HPDE6-E6E7 (cell line): ENCODE data around the gene CLSTN2.

Experiments
- DNase-seq: peaks from one replicate; pipeline ENCODE4 v3.0.0; 2011; ENCODE audit warnings: missing footprints; ENCODE audit errors: extremely low spot score

Gene CLSTN2

GRCh38 chr3:140284372-140284771, 349.4 kb downstream of the CLSTN2 start:
- DNase-seq = no peak

DNA sequence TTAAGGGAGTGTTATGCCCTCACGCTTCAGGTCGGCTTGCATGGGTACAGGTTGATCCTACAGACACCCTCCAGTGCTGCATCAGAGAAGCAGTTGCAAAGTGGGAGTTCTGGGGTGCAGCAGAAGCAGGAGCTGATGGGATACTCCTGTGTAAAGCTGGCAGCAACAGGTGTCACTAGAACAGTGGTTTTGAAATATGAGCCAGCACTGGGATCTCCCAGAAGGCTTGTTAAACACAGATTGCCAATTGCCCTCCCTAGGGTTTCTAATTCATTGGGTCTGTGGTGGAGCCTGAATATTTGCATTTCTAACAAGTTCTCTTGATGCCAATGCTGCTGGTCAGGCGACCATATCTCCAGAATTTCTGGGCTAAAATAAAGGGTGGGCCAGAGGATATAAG, 350.4 kb downstream of the CLSTN2 start:
- no peak for DNase-seq

DNA sequence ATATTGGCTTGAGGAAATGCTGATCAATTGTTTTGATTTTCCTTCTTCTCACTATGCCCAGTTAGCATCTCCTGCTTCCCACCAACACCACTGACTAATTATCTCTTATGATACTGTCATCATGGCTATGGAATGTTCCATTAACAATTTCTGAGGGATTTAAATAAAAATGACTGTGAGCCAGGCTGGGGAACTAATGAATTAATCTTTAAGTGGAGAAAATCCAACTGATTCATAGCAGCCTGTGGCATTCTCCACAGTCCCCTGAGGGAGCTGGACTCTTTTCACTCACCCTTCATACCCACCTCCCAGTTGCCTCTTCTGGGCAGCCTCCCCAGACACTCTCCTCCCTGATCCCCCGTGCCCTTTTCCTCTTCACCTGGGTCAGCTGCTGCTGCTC, 353.6 kb downstream of the CLSTN2 start:
- DNase-seq = no peak

DNA sequence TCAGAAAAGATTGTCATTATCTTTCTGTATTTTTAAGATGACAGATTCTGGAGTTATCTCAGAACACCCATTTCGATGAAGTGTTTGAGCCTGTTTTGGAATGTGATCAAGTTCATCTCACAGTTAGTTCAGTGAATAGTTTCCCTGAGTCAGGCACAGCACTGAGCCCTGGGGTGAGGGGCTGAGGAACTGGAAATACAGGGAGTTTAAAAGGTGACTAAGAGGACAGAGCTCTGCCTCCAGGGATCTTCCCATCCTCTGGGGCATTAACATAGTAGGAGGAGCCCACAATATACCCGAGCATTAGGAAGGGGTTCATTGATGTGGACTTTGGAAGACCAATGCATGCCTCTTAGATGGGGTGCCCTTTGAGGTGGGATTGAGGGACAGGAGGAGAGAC, 355.1 kb downstream of the CLSTN2 start:
- DNase-seq = no peak

DNA sequence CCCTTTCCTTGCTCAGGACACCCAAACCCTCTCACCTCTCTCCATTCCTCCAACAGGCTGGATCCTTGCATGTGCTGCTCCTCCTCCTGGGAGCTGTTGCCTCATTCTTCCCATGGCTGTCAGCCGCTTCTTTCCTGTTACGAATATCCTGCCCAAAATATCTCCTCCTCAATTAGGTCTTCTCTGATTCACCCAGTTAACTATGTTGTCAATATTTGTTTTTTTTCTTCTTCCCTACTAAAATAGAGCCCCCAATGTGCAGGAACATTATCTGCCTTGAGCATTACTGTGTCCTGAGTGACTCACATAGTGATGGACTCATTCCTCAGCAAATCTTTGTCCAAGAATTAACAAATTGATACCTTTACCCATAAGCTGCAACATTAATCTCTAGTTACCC, 357.2 kb downstream of the CLSTN2 start:
- DNase-seq = no peak

DNA sequence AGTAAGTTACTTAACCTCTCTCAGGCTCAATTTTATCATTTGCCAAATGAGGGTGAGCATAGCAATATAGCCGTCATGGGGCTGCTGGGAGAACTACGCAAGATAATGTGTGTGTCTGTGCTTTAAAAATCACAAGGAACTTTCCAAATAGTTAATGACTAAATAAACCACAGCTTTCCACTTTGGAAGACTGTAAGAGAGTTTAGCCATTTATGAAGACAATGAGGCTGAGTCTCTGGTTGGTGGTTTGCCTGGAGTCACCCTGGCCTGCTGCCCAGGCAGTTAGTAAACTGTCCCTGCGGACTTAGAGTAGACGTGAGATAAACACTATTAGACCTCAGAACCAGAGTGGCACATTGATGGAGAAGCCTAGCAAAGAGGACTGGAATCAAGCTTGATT, 357.7 kb downstream of the CLSTN2 start:
- DNase-seq = no peak

- DNase-seq = no peak
These were observed 359.1 kb downstream of the CLSTN2 start for GRCh38 chr3:140294058-140294457.

DNA sequence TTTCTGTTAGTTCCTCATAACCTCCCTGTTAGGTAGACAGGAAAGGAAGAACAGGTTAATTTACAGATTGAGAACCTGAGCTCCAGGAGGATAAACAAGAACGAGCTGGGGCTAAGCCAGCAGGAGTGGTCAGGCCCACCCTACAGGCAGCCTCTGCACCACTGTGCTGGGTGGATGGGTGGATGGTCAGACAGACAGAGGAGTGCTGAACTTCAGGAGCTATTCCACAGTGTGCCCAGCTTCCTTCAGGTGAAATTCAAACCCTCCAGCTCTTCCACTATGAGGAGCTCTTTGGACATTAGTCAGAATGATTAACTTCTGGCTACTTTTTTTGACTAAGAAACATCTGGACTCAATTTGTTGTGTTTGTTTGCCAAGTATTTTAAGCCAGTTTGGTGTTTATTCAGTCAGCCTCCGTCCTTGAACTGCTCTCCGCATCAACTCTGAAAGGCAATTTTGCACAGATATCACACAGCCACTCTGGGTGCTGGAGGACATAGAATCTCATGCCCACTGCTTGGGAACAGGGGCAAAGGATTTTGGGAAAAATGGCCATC, 361.9 kb downstream of the CLSTN2 start:
- no peak for DNase-seq

DNA sequence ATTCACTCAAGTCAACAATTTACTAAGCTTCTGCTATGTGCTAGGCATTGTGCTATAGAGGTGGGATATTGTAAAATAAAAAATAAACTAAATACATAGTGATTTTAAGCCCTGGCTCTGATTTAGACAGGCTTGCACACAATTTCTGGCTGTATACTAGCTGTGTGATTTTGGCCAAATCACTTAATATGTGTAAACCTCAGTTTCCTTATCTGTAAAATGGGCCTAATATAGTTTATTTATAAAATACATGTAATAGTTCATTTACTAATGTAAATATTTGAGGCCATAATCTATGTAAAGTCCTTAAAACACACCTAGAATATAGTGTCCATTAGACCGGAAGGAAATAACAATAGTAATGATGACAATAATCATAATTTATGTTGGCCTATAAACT, 363.1 kb downstream of the CLSTN2 start:
- no peak for DNase-seq

DNA sequence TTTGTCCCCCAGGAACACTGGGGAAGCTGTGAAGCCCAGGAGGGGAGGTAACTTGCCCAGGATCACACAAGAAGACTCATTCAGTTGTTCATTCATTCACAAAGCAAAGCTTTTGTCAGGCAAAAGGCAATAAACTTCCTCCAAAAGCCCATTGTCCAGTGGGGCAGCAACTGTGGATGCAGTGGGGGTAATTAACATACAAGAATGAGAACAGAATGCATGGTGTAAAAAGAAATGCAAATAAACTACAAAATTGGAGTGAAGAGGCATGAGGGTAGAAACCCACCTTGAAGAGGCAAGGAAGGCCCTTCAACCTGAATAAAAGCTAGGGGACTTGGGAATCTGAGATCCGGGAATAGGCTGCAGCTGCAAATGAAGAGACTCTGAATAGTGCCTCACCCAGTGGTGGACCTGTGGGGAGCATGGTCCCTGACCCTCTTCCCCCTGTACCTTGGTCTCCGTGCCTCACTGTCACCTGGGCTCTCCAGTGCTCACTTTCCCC, 363.6 kb downstream of the CLSTN2 start:
- DNase-seq = no peak

DNA sequence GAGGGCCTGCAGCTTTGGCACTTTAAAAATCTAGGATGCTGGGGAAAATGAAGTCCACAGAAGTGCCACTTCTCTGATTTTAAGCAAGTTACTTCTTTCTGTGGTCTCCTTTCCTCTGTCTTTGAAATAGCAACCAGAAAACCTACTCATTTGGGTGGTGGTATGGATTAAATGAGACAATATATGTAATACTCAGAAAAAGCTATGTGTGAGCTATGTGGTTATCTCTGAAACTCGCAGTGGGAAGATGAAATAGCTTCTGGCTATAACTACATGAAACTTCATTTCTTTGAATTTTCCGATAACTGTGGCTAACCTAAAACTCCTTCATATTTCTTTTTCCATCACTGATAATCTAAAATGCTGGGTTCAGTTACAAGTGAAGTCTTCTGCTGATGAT, 368.9 kb downstream of the CLSTN2 start:
- no peak for DNase-seq

GRCh38 chr3:140308535-140308934, 373.6 kb downstream of the CLSTN2 start:
- DNase-seq = no peak

DNA sequence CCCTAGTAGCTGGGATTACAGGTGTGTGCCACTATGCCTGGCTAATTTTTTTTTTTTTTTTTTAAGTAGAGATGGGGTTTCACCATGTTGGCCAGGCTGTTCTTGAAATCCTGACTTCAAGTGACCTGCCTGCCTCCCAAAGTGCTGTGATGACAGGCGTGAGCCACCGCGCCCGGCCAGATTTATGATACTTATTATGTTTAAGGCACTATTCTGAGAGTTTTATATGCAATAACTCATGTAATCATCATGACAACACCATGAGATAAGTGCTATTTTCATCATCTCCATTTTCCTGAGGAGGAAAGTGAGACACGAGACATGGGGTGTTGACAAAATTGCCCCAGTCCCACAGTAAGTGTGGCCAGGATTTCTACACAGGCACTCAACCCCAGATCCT, 376.4 kb downstream of the CLSTN2 start:
- DNase-seq = no peak

DNA sequence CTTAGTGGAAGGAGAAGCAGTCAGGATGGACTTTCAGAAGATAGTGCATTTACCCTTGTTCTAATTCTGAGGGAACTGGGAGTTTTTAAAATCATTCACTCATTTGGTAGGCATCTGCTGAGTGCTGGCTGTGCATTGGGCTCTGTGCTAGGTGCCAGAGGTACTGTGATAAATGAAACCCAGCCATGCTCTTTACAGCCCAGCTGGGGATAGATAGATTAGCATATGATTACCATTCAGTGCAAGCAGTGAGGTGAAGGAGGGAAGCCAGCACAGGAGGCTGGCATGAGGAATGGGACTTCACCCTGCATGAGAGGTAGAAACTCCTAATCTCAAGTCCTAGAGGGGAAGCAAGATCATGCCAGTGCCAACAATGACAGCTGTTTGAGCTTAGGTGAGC, 381.0 kb downstream of the CLSTN2 start:
- no peak for DNase-seq

DNA sequence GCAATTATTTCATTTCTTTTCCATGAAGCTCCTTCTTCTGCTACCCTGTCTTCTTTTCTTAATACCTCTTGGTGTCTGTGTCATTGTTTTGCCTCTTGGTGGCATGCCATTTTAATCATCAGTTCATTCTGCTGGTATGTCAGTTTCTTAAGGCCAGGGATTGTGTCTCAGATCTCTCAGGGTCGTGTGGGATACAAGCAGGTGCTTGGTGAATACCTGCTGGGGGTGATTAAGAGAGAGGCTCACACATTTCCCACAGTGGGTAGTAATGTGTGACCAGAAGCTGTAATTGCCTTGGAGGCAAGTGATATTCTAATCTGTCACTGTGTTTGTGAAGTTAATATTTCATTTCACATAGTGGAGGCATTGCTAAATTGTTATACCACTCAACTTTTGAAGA, 381.5 kb downstream of the CLSTN2 start:
- DNase-seq = no peak

DNA sequence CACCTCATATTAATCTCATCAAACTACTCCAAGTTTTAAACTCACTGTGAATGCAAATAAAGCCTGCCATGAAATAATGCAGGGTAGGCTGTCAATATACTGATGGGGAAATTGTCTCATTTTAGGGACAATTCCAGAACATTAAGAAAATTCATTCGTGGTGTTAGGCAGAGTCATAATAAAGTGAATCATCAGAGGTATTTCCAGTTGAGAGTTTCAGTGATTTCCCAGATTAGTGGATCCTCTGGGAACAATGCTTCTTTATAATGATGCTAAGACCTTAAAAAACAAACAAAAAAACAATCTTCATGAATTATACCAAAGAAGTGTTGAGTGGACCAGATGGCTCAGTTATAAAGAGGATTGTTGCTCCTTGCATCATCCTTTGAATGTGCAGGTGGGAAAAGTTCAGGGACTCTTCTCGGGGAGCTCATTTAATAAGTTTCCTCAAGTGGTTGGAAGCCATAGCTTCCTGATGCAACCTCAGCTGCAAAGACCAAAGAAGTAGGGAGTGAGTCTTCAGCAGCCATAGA, 381.9 kb downstream of the CLSTN2 start:
- no peak for DNase-seq

- DNase-seq = no peak
These were observed 384.8 kb downstream of the CLSTN2 start for GRCh38 chr3:140319739-140320138.

- no peak for DNase-seq
These were observed 388.6 kb downstream of the CLSTN2 start for GRCh38 chr3:140323561-140323960.

DNA sequence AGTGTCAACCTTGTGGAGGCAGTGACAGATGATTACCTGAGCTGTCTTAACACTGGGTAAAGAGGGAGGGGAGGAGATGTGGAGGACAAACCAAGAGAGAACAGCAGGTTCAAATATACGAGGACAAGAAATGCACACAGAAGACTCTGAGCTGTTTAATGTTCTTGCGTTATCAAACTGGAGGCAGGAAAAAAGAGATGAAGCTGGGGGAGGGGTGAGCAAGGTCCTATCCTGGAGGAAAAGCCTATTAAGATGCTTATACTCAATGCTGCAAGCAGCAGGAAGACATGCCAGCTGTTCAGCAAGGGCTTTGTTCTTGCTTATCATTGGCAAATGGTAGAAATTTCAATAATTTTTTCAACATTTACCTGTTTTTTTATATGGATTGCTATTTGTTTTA, 397.1 kb downstream of the CLSTN2 start:
- no peak for DNase-seq

GRCh38 chr3:140334132-140334929, 399.3 kb downstream of the CLSTN2 start:
- no peak for DNase-seq

- no peak for DNase-seq
These were observed 401.5 kb downstream of the CLSTN2 start for GRCh38 chr3:140336465-140336864.

GRCh38 chr3:140338916-140339315, 403.9 kb downstream of the CLSTN2 start:
- no peak for DNase-seq

GRCh38 chr3:140341203-140341602, 406.2 kb downstream of the CLSTN2 start:
- DNase-seq = no peak
